H7 (cell line): ENCODE data around the gene HARS1. TPM values are rescaled to one million over a fixed set of nuclear protein-coding genes. Genes with fewer than 3 reads are reported as not detected.
A peak's percentile ranks its signal among the peaks of the same experiment; 100 is the strongest.
"Not testable (repeated sequence)": the region's sequence is repeated elsewhere in the genome, so short reads cannot be mapped to it uniquely, and the experiment has no call there.

Experiments used
- DNase-seq: peaks from one replicate; pipeline ENCODE4 v3.0.0; 2012
- H3K27me3 ChIP-seq: 2 replicates; pipeline ENCODE4 v1.6.0; 2011; ENCODE audit warnings: mild to moderate bottlenecking, low read length; ENCODE audit not compliant: control insufficient read depth, insufficient read depth
- H3K36me3 ChIP-seq: replicated peaks from 2 replicates; pipeline ENCODE4 v1.5.1; 2011; ENCODE audit warnings: low read length; ENCODE audit not compliant: control insufficient read depth, insufficient read depth
- H3K4me3 ChIP-seq: 2 replicates; pipeline ENCODE4 v1.5.1; 2011; ENCODE audit warnings: low read depth, mild to moderate bottlenecking, control low read depth, low read length, moderate library complexity; ENCODE audit not compliant: insufficient read depth
- total RNA-seq: library from RNA; depleted of rRNA; stranded (reverse); fragments of >200 nt; shearing (Covaris generic); gene quantifications from 2 replicates; pipeline ENCODE4 v1.2.3, GENCODE V29; 2014

The HARS1 gene
- total RNA-seq, 1 experiment from 2014 or later, result 45.3 TPM

GRCh38 chr5:140664359-140665119 is 26.6 kb downstream of the HARS1 start, which contains the start of gene WDR55:
TSS of gene WDR55 (plus strand) at chr5:140664904. CDS start at chr5:140664913, 9 bp downstream.
- Histone ChIP-seq H3K36me3 (peaks cover 26% of the 10 kb centered on the region), H3K4me3 (peak within 1 kb of the TSS; percentile 89), H3K27me3 (no peaks in the 10 kb centered on the region)
- peak; percentile 97 for DNase-seq

DNA sequence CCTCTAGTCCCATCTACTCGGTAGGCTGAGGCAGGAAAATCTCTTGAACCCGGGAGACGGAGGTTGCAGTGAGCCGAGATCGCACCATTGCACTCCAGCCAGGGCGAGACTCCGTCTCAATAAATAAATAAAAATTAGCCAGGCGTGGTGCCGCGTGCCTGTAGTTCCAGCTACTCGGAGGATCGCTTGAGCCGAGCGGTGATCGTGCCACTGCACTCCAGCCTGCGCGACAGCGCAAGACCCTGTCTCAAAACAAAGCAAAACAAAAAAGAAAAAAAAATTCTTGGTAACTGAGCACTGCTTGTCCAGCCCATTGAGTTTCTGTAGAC is 27.2 kb downstream of the HARS1 start:
- peaks cover 26% of the 10 kb centered on the region for H3K36me3 ChIP-seq
- no peak for DNase-seq
- H3K4me3 ChIP-seq, result peak overlapping the region; percentile 89
- no peaks in the 10 kb centered on the region for H3K27me3 ChIP-seq

GRCh38 chr5:140660371-140660770 is 30.8 kb downstream of the HARS1 start:
- H3K4me3 ChIP-seq, result not testable (repeated sequence)
- peaks cover 29% of the 10 kb centered on the region for H3K36me3 ChIP-seq

GRCh38 chr5:140658870-140659269 is 32.3 kb downstream of the HARS1 start:
- peaks cover 38% of the 10 kb centered on the region for H3K36me3 ChIP-seq
- H3K4me3 ChIP-seq, result no peak overlapping the region
- DNase-seq, result no peak
- no peaks in the 10 kb centered on the region for H3K27me3 ChIP-seq

More at GRCh38 chr5:140660371-140660770, 30.8 kb downstream of the HARS1 start:
- H3K27me3 ChIP-seq, DNase-seq: not testable (repeated sequence)

DNA sequence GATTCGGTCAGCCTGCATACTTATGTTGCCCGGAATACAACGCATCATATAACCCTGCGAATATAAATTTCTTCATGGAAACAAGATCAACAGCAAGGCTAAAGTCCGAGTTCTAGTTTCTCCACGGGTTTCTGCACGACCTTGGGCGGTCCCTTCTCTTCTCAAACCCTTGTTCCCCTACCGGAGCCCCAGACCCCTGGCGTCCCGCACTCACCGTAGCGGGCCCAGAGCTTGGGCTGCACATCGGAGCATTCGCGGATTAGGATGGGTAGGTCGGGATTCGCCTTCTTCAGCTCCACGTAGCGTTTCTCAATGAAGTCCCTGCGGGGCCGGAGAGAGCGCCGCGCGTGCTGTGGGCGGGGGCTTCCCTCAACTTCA is 44.1 kb downstream of the HARS1 start:
- peaks cover 28% of the 10 kb centered on the region for H3K36me3 ChIP-seq
- no peak for DNase-seq
- H3K4me3 ChIP-seq, result peak overlapping the region; percentile 92
- no peaks in the 10 kb centered on the region for H3K27me3 ChIP-seq

- DNase-seq, result no peak
Measured at GRCh38 chr5:140642718-140643117, 48.5 kb downstream of the HARS1 start.

GRCh38 chr5:140641716-140642115 is 49.5 kb downstream of the HARS1 start:
- H3K4me3 ChIP-seq, result no peak overlapping the region
- peaks cover 26% of the 10 kb centered on the region for H3K36me3 ChIP-seq
- no peak for DNase-seq
- H3K27me3 ChIP-seq, result no peaks in the 10 kb centered on the region

More at GRCh38 chr5:140642718-140643117, 48.5 kb downstream of the HARS1 start:
- Histone ChIP-seq H3K36me3 (peaks cover 26% of the 10 kb centered on the region), H3K4me3 (no peak overlapping the region), H3K27me3 (no peaks in the 10 kb centered on the region)

DNA sequence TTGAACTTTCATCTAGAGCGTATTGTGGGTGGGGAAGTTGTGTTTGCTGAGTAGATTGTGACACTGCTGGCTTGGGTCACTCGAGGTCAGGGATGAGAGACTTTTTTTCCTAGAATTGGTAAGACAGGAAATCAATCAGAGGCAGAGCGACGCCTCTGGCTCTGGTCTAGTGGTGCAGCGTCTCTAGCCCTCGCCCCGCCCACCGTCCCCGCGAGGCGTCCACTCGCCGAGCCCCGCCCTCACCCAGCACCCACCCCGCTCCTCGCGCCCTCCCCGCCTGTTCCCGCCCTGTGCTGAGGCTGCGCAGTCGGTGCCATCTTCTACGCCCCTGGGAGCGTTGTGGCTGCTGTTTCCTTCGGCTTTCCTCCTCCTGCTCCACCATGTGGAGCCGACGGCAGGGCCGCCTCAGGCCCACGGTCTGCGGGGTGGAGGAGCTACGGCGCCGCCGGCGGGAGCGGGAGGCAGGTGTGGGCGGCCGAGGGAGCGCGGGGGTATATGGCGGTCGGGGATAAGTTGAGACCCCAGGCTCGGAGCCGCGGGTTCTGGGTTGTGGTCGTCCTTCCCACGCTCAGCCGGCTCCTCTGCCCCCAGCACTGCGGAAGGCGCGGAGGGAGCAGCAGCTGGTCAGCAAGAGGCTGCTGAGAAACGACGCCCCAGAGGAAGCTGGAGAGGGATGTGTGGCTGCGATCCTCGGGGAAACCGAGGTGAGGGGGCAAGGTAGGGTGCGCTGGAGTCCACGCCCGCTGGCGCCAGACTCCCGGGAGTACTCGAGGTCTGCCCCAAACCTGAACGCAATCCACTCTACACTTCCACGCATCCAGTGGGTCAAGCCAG is 51.8 kb downstream of the HARS1 start, which contains the start of gene TMCO6:
TSS of gene TMCO6 (plus strand) at position 304 of the 834 bp plus-strand sequence. CDS start at position 381, 77 bp downstream.
- H3K36me3 ChIP-seq, result peaks cover 18% of the 10 kb centered on the region
- peak within 1 kb of the TSS; percentile 82 for H3K4me3 ChIP-seq
- H3K27me3 ChIP-seq, result no peaks in the 10 kb centered on the region
- DNase-seq, result peak; percentile 99

GRCh38 chr5:140638898-140639147 is 52.3 kb downstream of the HARS1 start:
- not testable (repeated sequence) for DNase-seq, H3K27me3 ChIP-seq
- peak overlapping the region; percentile 11; the same call in 1 of the 2 replicates for H3K4me3 ChIP-seq
- peaks cover 14% of the 10 kb centered on the region for H3K36me3 ChIP-seq

GRCh38 chr5:140637371-140638100 is 53.6 kb downstream of the HARS1 start:
- H3K36me3 ChIP-seq, result peaks cover 4% of the 10 kb centered on the region
- no peak overlapping the region for H3K4me3 ChIP-seq
- peaks cover 10% of the 10 kb centered on the region for H3K27me3 ChIP-seq
- DNase-seq, result no peak

DNA sequence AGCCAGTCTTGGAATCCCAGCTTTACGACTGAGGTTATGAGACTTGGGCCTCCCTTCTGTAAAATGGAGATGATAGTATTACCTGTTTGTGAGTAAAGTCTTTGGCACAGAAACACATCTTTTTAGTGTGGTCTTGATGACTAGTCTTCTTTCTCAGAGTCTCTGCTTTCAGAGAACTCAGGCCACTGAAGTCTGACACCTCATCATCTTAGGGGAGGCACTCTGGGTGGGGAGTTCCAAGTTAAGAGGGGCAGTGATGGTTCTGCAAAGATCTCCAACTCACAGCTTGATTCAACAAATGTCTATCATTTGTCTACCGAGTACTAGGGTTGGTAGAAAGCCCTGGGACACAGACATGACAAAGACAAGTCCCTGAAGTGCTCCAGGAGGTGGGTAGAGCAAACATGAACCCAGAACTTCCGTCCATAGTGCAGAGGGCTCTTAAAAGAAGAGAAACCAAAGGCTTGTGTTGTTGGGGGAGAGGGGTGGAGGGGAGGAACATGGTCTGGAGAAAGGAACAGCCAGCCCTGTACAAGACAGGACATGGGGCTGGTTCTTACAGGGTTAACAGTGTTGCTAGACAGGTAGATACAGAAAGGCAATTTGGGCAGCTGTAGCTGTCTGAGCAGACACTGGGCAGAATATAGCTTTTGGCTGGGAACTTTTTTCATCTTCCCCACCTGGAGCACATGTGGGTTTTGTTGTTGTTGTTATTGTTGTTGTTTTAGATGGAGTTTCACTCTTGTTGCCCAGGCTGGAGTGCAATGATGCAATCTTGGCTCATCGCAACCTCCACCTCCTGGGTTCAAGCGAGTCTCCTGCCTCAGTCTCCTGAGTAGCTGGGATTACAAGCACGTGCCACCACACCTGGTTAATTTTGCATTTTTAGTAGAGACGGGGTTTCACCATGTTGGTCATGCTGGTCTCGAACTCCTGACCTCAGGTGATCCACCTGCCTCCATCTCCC is 55.6 kb downstream of the HARS1 start:
- no peaks in the 10 kb centered on the region for H3K36me3 ChIP-seq
- H3K4me3 ChIP-seq, result no peak overlapping the region
- no peak for DNase-seq
- H3K27me3 ChIP-seq, result peaks cover 30% of the 10 kb centered on the region

- H3K36me3 ChIP-seq, result no peaks in the 10 kb centered on the region
- no peak overlapping the region for H3K4me3 ChIP-seq
- DNase-seq, result no peak
- peaks cover 31% of the 10 kb centered on the region for H3K27me3 ChIP-seq
Measured at GRCh38 chr5:140634103-140634502, 57.1 kb downstream of the HARS1 start.

DNA sequence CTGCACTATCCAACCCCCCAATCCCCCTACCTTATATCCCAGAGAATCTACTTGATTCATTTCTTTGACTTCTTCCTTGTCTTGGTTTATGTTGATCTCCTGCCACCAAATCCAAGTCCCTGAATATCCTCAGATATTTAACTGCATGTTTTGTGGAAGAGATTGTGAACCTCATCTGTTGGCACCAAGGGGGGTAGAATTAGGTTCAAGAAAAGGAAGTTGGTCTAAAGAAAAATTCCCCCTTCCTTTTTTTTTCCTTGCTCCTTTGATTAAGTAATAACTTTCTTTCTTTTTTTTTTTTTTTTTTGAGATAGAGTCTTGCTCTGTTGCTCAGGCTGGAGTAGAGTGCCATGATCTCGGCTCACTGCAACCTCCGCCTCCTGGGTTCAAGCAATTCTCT is 57.7 kb downstream of the HARS1 start:
- Histone ChIP-seq H3K27me3 (peaks cover 31% of the 10 kb centered on the region), H3K4me3 (no peak overlapping the region), H3K36me3 (no peaks in the 10 kb centered on the region)
- DNase-seq, result no peak
